HCT116 (cell line): ENCODE results near the gene TMEM256.
A peak's percentile ranks its signal among the peaks of the same experiment; 100 is the strongest.

Experiments used
- CEBPB ChIP-seq: IDR thresholded peaks from 2 replicates; pipeline ENCODE4 v1.6.1; 2012; ENCODE audit warnings: low read depth
- CTCF ChIP-seq, 3 experiments: fragments of 200-600 bp in 1 of 3; sonication (generic) in 1 of 3; IDR thresholded peaks in 2 of 3; conservative IDR thresholded peaks in 1 of 3; 2 replicates each; pipeline ENCODE4 v1.5.1; 2012 to 2017; ENCODE audit warnings: low read depth in 2 of 3, low read length in 2 of 3, antibody characterized with exemption in 1 of 3, borderline replicate concordance in 1 of 3, control low read depth in 1 of 3, mild to moderate bottlenecking in 1 of 3, mixed read lengths in 1 of 3, mixed run types in 1 of 3, moderate library complexity in 1 of 3; ENCODE audit not compliant: insufficient read depth in 1 of 3
- POLR2A ChIP-seq: IDR thresholded peaks from 2 replicates; pipeline ENCODE4 v1.7.0; 2011; ENCODE audit warnings: borderline replicate concordance; ENCODE audit not compliant: insufficient read depth, insufficient read length; ENCODE audit errors: extremely low read depth
- REST ChIP-seq: IDR thresholded peaks from 2 replicates; pipeline ENCODE4 v1.6.1; 2012; ENCODE audit warnings: low read depth
- SP1 ChIP-seq: IDR thresholded peaks from 2 replicates; pipeline ENCODE4 v1.6.1; 2012; ENCODE audit warnings: low read depth
- ZFX ChIP-seq: fragments of 450-650 bp; IDR thresholded peaks from 2 replicates; pipeline ENCODE4 v1.6.1; 2017

GRCh38 chr17:7403977-7404736, at the start of gene TMEM256:
- TF ChIP-seq CTCF (IDR thresholded peaks at IDR 0.05 in 2 of 3, conservative IDR thresholded peaks at IDR 0.05 in 1 of 3; ENCODE audit: borderline replicate concordance in 1 of 3, insufficient read depth in 1 of 3, low read depth in 2 of 3, low read length in 2 of 3) (no peak), ZFX (no peak), REST (no peak), POLR2A (peak; percentile 87), CEBPB (no peak), SP1 (peak; percentile 93)
